ENCODE data around the gene VOPP1.
A peak's percentile ranks its signal among the peaks of the same experiment; 100 is the strongest.

Gene VOPP1

GRCh38 chr7:55535617-55536016, 36.7 kb downstream of the VOPP1 start:
- TF ChIP-seq CTCF (IDR thresholded peaks at IDR 0.05; ENCODE audit: borderline replicate concordance, insufficient read depth, low read depth, low read length), result no peak
- peak overlapping the region; percentile 57 for H3K4me3 ChIP-seq (ENCODE audit: low read depth, low read length)

GRCh38 chr7:55534916-55535590, 37.2 kb downstream of the VOPP1 start:
- peak overlapping the region; percentile 57 for H3K4me3 ChIP-seq (ENCODE audit: low read depth, low read length)
- TF ChIP-seq CTCF (IDR thresholded peaks at IDR 0.05; ENCODE audit: borderline replicate concordance, insufficient read depth, low read depth, low read length), result no peak

GRCh38 chr7:55534262-55534915, 37.9 kb downstream of the VOPP1 start:
- H3K4me3 ChIP-seq (ENCODE audit: low read depth, low read length), result peak overlapping the region; percentile 57
- TF ChIP-seq CTCF (IDR thresholded peaks at IDR 0.05; ENCODE audit: borderline replicate concordance, insufficient read depth, low read depth, low read length), result no peak

GRCh38 chr7:55533729-55534080, 38.6 kb downstream of the VOPP1 start:
- no peak for TF ChIP-seq CTCF (IDR thresholded peaks at IDR 0.05; ENCODE audit: borderline replicate concordance, insufficient read depth, low read depth, low read length)
- H3K4me3 ChIP-seq (ENCODE audit: low read depth, low read length), result no peak overlapping the region

- no peak overlapping the region for H3K4me3 ChIP-seq (ENCODE audit: low read depth, low read length)
- no peak for TF ChIP-seq CTCF (IDR thresholded peaks at IDR 0.05; ENCODE audit: borderline replicate concordance, insufficient read depth, low read depth, low read length)
These were observed 39.1 kb downstream of the VOPP1 start for GRCh38 chr7:55533050-55533728.

GRCh38 chr7:55532150-55532917, 40.0 kb downstream of the VOPP1 start:
- no peak overlapping the region for H3K4me3 ChIP-seq (ENCODE audit: low read depth, low read length)
- TF ChIP-seq CTCF (IDR thresholded peaks at IDR 0.05; ENCODE audit: borderline replicate concordance, insufficient read depth, low read depth, low read length), result no peak
